ENCODE results near the gene GLRA2. TPM values are rescaled to one million over a fixed set of nuclear protein-coding genes. Genes with fewer than 3 reads are reported as not detected.
A peak's percentile ranks its signal among the peaks of the same experiment; 100 is the strongest.

GLRA2 gene
- not detected for total RNA-seq (2021; fragmentation: NEBNext Ultra II Directional; extraction: Animal tissue kit (Norgen Biotek cat#: 25700))
- long read RNA-seq: 0 reads

GRCh38 chrX:14529290-14529989 is at the start of gene GLRA2:
Gene GLRA2 (plus strand): TSS chrX:14529536. CDS start chrX:14530058, 522 bp downstream.
- H3K27ac Mint-ChIP-seq: no peak within 1 kb of the TSS
- H3K36me3 Mint-ChIP-seq (ENCODE audit: low read depth): no peaks in the 10 kb centered on the region
- H3K27me3 Mint-ChIP-seq (ENCODE audit: insufficient read depth): no peaks in the 10 kb centered on the region; the same call in 1 of the 2 replicates
- peak within 1 kb of the TSS; percentile 82 for H3K4me3 Mint-ChIP-seq
- no peaks in the 10 kb centered on the region for H3K9me3 Mint-ChIP-seq
- TF ChIP-seq CTCF (IDR thresholded peaks at IDR 0.05): no peak
- H3K4me1 Mint-ChIP-seq (ENCODE audit: low read depth): peaks cover 6% of the 10 kb centered on the region
- DNase-seq: peak; percentile 1

- DNase-seq: no peak
- Mint-ChIP-seq H3K9me3 (no peaks in the 10 kb centered on the region), H3K27me3 (ENCODE audit: insufficient read depth) (no peaks in the 10 kb centered on the region)
Observed at GRCh38 chrX:14489437-14489836, 39.9 kb upstream of the GLRA2 start.

GRCh38 chrX:14491689-14492088 is 37.6 kb upstream of the GLRA2 start:
- no peaks in the 10 kb centered on the region for H3K27me3 Mint-ChIP-seq (ENCODE audit: insufficient read depth)
- no peaks in the 10 kb centered on the region for H3K9me3 Mint-ChIP-seq
- H3K27ac Mint-ChIP-seq: no peak overlapping the region
- DNase-seq: no peak
- no peak for TF ChIP-seq CTCF (IDR thresholded peaks at IDR 0.05)
- no peaks in the 10 kb centered on the region for H3K36me3 Mint-ChIP-seq (ENCODE audit: low read depth)
- peaks cover 11% of the 10 kb centered on the region for H3K4me1 Mint-ChIP-seq (ENCODE audit: low read depth)
- no peak overlapping the region for H3K4me3 Mint-ChIP-seq

More at GRCh38 chrX:14489437-14489836, 39.9 kb upstream of the GLRA2 start:
- Mint-ChIP-seq H3K4me1 (ENCODE audit: low read depth) (peaks cover 11% of the 10 kb centered on the region), H3K36me3 (ENCODE audit: low read depth) (no peaks in the 10 kb centered on the region), H3K4me3 (no peak overlapping the region), H3K27ac (no peak overlapping the region)
- no peak for TF ChIP-seq CTCF (IDR thresholded peaks at IDR 0.05)

- H3K4me3 Mint-ChIP-seq: peak overlapping the region; percentile 84; the same call in 1 of the 2 replicates
- no peak for DNase-seq
- no peak for TF ChIP-seq CTCF (IDR thresholded peaks at IDR 0.05)
- H3K27ac Mint-ChIP-seq: peak overlapping the region; percentile 75
- H3K4me1 Mint-ChIP-seq (ENCODE audit: low read depth): peaks cover 9% of the 10 kb centered on the region; the same call in 1 of the 2 replicates
- no peaks in the 10 kb centered on the region for H3K27me3 Mint-ChIP-seq (ENCODE audit: insufficient read depth)
- no peaks in the 10 kb centered on the region for H3K36me3 Mint-ChIP-seq (ENCODE audit: low read depth)
- H3K9me3 Mint-ChIP-seq: no peaks in the 10 kb centered on the region
Observed at GRCh38 chrX:14496674-14497073, 32.7 kb upstream of the GLRA2 start.

GRCh38 chrX:14497184-14497666 is 32.1 kb upstream of the GLRA2 start:
- peak overlapping the region; percentile 84 for H3K4me3 Mint-ChIP-seq
- no peak for TF ChIP-seq CTCF (IDR thresholded peaks at IDR 0.05)
- H3K4me1 Mint-ChIP-seq (ENCODE audit: low read depth): peaks cover 9% of the 10 kb centered on the region; the same call in 1 of the 2 replicates
- H3K36me3 Mint-ChIP-seq (ENCODE audit: low read depth): no peaks in the 10 kb centered on the region
- no peak for DNase-seq
- no peaks in the 10 kb centered on the region for H3K9me3 Mint-ChIP-seq
- H3K27me3 Mint-ChIP-seq (ENCODE audit: insufficient read depth): no peaks in the 10 kb centered on the region
- H3K27ac Mint-ChIP-seq: peak overlapping the region; percentile 75
